Tibial nerve (tissue), 4 donors: ENCODE data around the gene ZNF333.

Experiments used
- EP300 ChIP-seq, 2 donors: sonication (generic); formaldehyde crosslinking; IDR thresholded peaks; one replicate each; pipeline ENCODE4 v1.6.1; 2017; ENCODE audit warnings: antibody characterized with exemption in 2 of 2, mild to moderate bottlenecking in 1 of 2
- TF ChIP-seq, protein P1 (sequence below), 5 experiments: fragments of 200-600 bp in 3 of 5; fragments of 450-650 bp in 2 of 5; sonication (generic) in 3 of 5; IDR thresholded peaks; one replicate each; pipeline ENCODE4 v1.5.1; 2016 to 2019; ENCODE audit warnings: antibody characterized with exemption in 5 of 5, mild to moderate bottlenecking in 3 of 5, moderate library complexity in 2 of 5

DNA sequence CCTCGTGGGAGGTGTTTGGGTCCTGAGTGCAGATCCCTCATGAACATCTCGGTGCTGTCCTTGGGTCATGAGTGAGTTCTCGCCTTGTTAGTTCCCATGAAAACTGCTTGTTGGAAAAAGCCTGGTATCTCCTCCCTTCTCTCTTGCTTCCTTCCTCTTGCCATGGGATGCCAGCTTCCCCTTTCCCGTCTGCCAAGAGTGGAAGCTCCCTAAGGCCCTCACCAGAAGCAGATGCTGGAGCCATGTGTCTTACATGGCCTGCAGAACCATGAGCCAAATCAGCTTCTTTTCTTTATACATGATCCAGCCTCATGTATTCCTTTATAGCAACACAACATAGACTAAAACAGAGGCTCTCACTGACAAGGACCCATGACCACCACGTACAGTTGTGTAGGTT lies 80.3 kb downstream of the ZNF333 start:
- TF ChIP-seq, protein P1, sequence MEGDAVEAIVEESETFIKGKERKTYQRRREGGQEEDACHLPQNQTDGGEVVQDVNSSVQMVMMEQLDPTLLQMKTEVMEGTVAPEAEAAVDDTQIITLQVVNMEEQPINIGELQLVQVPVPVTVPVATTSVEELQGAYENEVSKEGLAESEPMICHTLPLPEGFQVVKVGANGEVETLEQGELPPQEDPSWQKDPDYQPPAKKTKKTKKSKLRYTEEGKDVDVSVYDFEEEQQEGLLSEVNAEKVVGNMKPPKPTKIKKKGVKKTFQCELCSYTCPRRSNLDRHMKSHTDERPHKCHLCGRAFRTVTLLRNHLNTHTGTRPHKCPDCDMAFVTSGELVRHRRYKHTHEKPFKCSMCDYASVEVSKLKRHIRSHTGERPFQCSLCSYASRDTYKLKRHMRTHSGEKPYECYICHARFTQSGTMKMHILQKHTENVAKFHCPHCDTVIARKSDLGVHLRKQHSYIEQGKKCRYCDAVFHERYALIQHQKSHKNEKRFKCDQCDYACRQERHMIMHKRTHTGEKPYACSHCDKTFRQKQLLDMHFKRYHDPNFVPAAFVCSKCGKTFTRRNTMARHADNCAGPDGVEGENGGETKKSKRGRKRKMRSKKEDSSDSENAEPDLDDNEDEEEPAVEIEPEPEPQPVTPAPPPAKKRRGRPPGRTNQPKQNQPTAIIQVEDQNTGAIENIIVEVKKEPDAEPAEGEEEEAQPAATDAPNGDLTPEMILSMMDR (IDR thresholded peaks at IDR 0.05): no peak
- TF ChIP-seq EP300 (IDR thresholded peaks at IDR 0.05): no peak
